ENCODE results near the gene SNAPC4.
A peak's percentile ranks its signal among the peaks of the same experiment; 100 is the strongest.

SNAPC4 gene

DNA sequence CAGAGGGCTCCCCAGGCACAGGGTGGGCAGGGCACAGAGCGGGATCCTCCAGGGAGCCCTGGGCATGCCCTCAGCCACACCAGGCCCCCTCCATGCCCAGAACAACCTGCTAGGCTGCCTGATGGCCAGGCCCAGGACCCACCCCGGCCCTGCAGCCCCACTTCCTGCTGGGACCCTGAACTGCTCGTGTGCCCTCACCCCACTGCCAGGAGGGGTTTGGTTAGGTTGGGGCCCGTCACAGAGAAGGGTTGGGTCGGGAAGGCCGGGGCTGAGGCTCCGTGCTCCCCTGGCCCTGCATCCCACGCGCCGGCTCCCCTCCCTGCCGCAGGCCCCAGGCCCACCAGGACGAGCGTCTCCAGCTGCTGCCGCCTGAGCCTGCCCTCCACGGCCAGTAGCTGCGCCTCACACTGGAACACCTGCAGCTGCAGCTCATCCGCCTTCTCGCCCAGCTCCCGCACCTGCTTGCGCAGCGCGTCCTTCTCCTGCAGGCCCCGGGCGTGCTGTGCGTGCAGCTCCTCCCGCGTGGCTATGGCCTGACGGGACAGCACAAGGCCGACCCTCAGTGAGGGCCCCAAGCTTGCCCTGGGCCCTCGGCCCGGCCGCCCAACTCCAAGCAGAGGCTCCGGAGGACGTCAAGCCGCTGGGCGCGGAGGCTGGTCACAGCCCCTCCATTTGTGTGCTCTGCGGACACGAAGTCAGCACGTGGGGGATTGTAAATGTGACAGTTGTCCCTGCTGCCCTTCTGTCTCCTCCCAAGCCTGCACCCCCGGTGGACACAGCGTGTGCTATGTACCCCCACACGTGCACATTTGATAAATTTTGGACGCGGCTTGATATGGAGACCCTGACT, 32.4 kb downstream of the SNAPC4 start:
- no peak for DNase-seq

DNA sequence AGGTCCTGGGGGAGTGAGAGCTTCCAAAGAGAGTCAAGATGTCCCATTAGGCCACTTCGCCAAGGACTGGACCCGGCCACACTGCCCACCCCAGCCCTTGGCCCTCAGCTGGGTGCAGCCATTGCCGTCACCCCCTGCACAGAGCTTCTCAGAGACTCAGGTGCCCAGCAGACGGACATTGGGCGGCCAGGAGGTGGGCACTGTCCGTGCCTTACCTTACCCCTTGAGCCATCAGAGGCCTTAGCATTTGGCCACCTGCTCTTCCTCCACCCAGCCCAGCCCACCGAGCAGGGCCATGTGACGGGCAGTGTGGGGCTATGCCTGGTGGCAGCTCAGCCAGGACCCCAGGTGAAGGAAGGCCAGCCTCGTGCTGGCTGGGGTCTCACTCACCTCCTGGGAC, 33.1 kb downstream of the SNAPC4 start:
- DNase-seq, result no peak

DNA sequence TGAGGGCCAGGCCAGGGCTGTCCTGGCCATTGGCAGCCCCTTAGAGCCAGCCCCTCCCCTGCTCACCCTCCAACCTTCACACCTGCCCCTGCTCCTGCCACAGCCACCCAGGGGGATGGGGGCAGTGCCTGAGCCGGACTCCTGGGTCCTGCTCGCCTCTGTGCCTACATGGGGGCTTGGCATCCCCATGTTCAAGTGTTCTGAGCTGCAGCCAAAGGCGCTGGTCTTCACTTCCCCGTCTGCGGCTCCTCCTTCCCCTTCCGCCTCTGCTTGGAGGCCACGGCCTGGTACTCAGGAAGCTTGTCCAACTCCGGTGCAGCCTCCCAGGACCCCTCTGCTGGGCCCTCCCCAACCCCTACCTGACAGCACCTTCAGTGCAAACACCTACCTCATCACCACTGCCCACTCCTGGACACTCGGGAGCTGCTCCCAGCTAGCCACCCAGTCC, 34.2 kb downstream of the SNAPC4 start:
- DNase-seq, result no peak

DNA sequence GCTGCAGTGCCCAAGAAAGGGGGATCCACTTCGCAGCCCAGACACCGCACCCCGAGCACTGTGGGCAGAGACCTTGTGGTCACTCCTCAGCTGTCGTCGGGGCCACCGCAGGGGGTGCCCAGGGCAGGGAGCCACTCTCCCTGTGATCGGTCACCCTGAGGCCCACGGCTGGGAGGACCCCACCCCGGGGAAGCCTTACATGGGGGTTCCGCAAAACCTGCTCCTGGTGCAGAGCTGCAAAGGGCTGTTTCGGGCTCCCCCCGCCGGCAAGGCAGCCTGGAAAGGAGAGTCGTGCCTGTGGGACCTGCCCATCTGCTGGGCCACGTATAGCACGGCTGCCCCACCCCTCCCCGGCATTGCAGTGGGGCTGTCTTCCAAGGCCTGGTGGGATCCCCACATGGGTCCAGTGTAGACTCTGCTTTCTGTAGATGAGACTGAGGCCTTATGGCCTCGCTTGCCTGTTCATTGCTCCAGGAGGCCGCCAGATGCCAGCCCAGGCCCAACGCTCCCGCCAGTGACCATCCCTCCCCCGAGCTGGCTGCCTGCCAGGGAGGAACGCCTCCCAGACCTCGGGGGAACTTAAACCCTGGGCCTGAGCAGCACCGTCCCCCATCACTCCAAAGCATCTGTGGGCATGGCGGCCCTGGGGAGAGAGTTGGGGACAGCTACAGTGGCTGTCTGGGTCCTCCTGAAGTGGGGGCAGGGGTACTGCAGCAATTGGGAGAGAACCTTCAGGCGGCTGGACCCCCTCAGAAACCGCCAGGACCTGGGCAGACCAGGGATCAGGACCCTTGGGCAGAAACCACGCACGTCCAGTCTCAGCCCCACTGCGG, 34.8 kb downstream of the SNAPC4 start:
- DNase-seq, result no peak

DNA sequence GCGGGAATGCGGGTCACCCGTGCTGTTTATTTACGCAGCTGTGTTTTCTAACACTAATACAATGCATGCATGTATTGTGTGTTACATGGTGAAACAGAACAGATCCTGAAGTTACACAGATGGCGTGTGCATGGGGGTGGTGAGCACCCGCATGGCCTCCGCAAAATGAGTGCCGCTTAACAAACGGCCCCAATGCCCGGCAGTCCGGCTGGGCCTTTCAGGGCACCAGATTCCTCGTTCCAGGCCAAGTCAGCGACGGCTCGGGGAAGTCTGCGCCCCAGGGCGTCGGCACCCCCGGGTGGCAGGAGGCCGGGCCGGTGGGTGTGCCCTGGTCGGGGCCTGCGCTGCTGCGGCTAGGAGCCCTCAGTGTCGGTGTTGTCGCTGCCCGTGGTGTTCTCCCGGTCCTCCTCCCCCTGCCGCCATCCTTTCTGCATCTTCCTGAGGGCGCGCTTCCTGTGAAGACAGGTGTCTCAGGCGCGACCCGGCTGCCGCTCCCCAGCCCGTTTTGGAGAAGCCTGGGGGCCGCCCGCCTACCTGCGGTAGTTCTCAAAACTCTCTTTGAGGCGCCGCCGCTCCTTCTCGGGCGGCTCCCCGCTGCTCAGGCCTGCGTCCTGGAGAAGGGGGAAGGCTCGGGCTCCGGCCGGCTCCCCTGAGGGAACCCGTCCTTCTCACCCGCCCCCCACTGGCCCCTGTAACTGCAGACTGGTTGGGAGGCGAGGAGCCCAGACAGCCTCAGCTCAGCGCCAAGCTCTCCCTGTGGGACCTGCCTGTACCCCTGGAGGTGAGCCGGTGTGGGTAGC, 35.8 kb downstream of the SNAPC4 start:
- DNase-seq, result no peak

DNA sequence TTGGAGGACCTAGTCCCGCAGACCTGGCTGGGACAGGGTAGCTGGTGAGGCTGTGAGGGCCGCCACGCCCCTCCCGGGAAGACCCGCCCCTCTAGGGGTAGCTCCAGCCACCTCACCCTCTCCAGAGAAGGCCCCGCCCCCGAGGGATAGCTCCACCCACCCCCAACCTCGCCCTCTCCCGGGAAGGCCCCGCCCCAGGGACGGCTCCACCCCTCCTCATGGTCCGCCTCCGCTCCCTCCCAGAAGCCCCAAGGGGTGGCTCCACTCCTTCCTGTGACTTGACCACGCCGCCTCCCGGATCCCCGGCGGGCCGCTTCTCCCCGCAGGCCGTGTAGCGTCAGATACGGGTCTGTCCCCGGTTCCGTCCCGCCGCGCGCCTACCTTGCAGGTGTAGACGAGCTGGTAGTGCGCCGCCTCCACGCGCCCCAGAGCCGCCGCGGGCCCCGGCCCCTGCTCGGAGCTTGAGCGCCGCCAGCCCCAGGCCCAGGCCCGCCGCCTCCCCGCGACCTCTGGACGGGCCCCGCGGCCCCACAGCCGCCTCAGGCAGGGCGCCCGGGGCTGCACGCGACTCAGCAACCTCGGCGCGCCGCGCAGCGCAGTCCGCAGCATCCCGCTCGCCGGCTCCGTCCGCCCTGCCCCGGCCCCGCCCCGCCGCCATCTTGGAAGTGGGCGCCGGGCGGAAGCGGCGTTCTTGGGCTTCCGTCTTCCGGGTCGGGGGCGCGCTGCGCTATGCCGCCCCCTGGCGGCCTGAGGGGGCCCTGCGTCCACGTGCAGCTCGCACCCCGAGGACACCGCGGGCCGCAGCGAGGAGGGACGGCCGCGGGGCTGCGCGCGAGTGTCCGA, 36.6 kb downstream of the SNAPC4 start, which contains the start of gene DNLZ:
TSS of gene DNLZ (minus strand) at position 639 of the 843 bp plus-strand sequence. CDS start at position 609, 30 bp downstream.
- DNase-seq, result peak; percentile 91

DNA sequence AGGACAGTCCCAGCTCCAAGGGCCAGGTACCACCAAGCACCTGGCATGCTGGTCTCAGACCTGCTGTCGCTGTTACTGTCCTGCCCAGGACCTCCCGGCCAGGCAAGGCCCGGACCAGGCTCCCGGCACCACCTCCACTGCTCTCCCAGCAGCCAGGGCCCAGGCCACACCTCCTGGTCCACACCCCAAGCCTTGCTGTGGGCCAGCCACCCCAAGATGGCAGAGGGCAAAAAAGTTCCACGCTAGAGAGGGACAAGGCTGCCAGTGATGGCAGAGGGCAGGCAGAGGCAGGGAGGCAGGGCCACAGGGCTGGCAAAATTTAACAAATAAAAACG, 37.6 kb downstream of the SNAPC4 start:
- no peak for DNase-seq

DNA sequence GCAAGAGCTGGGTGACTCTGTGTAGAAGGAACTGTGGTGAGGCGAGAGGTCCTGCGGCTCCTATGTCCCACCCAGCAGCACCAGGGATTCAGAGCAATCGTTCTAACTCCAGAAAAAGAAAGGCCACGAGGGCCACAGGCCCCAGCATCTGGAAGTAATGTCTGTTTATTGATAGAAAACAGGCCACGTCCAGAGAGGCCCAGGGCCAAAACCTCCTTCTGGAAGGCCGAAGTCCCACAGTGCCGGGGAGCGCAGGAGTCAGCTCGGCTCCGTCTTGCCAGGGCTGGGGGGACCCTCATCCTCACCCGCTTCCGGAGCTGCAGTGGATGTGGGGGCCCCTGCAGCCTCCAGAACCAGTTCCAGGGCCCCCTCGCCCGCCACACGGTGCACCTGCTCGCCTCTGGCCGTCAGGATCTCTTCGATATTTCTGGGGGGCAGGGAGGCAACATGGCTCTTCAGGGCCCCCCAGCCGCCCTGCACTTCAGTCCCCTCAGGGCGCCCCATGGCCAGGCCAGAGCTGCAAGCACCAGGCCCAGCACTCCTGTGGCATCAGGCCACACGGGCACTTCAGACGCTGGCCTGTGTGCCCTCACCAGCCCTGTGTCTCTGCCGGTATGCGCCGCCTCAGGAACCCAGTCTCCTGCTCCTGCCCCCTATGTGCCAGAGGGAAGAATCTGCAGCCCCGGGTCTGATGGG, 38.1 kb downstream of the SNAPC4 start:
- DNase-seq, result no peak

DNA sequence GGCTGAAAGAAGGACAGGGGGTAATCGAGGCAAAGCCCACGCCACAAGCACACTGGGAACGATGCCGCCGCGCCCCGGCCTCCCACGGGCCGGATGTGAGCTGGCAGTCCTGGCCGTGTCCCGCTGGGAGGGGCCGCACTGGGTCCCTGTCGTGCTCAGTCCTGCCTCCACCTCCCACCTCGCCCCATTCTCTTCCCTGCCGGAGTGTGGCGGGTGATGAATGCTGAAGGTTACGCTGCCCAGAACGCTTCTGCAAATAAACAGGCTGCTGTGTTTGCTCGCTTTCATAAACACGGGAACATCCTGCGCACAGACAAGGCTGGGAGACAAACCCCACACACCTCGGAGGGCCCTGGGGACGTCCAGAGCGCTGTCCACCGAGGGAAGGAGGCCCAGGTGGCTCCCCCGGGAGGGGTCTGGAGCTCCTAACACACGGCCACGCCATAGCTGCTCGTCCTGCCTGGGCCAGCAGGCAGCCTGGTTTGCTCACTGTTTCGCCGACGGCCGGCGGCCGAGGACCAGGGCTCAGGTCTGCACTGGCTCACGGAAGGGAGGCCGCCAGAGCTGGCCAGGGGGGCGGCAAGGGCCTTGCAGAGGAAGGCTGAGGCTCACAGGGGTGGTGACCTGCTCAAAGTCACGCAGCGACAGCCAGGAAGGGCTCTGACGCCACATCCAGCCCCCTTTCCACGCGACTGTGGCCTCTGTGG, 38.8 kb downstream of the SNAPC4 start:
- no peak for DNase-seq

DNA sequence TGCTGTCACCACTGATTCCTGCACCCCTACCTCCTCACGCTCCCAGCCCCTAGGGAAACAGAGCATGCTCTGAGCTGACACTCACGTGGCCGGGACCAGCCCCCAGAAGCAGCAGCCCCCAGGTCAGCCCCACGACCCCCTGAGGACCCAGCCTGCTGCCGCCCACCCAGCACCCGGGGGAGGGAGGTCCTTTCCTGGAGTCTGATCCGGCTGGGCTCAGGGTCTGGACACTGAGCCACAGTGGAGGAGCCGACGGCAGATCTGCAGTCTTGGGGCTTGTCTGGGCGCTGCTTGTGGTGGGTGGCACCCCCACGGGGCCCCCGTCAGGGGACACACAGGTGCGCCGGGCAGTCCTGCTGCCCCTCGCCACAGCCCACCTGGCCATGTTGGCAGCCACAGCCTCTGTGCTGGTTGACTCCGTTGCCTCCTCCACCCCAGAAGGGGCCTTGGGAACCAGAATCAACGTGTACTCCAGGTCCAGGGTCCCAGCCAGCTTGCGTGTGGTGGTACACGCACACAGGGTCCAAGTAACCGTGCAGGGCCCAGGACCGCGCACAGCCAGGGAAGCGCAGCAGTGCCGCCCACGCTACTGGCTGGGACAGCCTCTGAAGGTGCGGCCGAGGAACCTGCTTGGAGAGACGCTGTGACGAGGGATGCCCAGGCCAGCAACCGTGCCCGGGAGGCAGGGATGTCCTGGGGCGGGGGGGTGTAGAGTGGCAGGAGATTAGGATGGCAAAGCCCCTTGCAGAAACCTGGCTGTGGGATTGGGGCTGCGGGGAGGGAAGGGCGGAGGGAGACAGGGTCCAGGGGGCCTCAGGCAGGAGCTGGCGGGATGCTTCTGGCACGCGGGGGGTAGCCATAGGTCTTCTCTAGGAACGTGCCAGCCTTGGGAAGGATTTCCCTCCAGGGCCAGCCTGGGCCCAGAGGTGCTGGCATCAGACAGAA, 39.9 kb downstream of the SNAPC4 start:
- DNase-seq, result no peak

DNA sequence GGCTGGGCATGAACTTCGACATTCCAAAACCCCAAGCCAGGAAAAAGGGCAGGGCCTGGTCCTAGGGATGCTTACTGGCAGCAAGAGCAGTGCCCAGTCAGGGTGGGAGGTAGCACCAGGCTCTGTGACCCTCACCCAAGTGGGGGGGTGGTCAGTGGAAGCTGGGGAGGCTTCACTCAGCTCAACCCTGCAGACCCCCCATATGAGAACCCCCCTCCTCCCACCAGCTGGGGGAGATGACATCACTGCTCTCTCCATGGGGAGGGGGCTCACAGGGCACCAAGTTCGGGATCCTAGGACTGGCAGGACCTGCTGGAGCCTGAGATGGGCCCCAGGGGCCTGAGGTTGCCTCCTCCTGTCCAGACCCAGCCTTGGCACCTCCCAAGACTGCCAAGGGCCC, 41.1 kb downstream of the SNAPC4 start:
- no peak for DNase-seq

DNA sequence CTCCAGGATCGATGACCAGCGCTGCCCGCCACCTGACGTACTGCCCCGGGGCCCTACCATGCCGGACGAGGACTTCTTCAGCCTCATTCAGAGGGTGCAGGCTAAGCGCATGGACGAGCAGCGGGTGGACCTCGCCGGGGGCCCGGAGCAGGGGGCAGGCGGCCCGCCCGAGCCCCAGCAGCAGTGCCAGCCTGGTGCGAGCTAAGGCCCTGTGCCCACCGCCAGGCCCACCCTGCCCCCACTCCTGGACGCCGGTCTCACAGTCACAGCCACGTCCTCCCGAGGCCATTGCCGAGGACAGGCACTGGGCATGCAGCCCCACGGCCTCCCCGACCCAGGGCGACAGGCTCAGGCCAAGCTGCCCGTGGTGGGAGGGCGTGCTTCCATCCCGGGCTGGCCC, 42.0 kb downstream of the SNAPC4 start:
- DNase-seq, result no peak

DNA sequence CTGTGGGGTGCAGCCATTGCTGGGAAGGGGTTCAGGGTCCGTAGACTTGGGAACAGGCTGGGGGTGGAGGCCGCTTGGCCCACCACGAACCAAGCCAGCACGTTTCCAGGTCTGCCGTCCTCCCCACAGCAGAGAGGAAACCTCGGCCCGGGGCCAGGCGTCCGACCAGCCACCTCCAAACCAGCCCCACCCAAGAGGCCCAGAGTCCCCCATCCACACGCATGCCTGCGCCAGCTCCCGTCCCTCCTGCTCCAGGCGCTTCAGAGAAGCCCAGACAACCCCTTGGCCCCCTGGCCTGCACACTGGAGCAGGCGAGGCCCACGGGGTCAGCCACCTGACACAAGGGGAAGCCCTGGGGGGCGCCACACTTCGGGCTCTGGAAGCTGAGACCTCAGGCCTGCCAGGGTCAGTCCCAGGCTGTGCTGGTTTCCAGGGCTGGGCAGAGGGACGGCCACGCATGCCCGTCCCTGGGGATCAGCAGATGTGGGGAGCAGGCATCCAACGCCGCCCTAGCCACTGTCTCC, 42.7 kb downstream of the SNAPC4 start:
- no peak for DNase-seq

DNA sequence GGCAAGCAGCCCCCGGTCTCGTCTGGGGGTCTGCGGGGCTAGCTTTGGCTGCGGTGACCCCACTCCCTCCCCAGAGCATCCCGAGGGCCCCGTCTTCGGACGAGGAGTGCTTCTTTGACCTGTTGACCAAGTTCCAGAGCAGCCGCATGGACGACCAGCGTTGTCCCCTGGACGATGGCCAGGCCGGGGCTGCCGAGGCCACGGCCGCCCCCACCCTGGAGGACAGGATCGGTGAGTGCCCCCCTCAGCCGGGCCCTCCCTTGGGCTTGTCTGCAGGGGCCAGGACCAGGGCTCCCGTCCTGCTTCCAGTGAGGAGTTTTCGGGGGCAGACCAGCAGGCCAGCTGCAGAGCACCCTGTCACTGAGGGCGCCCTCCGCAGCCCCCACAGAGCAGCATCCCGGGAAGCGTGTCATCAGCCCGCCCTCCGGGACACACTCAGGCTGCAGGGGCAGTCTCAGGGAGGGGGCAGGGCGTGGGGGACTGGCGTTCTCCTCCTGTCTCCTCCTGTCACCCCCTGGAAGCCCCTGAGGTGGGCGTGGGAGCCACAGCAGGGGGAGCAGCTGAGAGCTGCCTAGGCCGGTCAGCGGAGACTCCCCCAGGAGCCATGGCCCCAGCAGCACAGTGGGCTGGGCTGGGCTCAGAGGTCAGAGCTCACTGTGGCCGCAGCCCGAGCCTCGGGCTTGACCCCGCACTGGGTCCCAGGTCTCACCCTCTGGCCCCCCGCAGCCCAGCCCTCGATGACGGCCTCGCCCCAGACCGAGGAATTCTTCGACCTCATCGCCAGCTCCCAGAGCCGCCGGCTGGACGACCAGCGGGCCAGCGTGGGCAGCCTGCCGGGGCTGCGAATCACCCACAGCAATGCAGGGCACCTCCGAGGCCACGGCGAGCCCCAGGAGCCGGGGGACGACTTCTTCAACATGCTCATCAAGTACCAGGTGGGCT, 44.1 kb downstream of the SNAPC4 start:
- no peak for DNase-seq

DNA sequence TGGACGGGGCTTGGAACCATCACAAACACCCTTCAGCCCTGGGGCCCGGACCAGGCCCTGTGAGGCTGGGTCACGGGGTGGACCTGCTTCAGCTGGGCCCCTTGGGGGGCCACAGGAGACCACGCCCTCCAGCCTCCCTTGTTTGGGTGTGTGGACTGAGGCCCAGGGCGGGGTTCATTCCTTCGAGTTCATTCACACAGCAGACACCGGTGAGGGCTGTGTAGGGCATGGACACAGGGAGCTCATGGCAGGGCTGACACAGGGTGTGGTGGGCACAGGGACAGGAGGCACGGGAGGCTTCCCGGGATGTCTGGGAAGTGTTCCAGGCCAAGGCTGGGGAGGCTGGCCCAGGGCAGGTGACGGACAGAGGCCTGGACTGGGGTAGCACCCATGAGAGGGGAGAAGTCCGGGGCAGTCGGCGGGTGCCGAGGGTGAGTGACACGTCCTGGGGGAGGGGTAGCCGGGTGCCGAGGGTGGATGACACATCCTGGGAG, 45.3 kb downstream of the SNAPC4 start:
- DNase-seq, result no peak

DNA sequence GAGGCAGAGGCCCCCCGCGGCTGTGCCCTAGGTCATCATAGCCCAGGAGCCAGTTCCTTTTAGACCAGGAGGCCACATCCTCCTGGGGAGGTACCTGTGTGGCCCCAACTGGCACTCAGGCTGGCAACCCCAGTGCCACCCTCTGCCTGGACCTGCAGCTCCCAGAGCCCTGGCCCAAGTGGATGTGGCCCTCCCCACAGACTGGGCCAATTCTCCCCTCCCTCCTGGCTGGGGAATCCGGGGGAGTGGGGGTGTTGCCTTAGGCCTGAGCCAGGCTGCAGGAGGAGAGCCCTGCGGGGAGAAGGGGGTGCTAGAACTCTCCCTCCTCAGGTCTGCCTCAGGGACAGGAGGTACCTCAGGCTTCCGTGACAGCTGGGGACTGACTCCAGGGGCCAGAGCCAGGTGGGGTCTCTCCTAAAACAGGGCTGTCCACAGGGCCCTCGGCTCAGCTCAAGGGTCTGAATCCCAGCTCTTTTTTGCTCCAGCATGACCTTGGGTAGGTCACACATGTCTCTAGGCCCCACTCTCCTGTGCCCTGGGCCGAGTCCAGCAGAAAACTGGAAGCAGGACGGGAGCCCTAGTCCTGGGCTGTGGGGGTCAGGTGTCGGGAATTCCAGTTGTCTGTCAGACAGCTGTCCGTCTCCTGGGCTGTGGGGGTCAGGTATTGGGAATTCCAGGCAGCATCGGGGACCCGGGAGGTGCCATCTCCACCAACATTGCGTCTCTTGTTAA, 46.0 kb downstream of the SNAPC4 start:
- DNase-seq, result no peak

DNA sequence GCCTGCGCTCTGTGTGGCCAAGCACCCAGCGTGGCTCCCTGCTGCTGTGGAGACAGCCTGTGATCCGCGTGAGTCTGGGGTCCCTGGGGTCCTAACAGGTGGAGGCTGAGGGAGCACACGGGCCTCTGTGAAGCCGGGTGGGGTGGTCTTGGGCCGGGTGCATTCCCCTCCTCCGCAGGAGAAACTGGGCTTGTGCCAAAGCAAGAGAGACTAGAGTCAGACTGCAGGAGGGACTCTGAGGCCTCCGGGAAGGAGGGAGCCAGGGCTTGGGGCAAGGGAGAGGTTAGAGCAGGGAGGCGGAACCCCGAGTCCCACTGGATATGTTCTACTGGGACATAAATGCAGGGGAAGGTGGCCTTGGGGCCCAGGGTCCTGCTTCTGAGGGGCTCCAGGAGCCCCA, 46.9 kb downstream of the SNAPC4 start:
- DNase-seq, result no peak

All from HCEC 1CT (cell line).